GM23338 (cell line): ENCODE measurements around the gene CYP26C1. TPM values are rescaled to one million over a fixed set of nuclear protein-coding genes. Genes with fewer than 3 reads are reported as not detected.

ENCODE experiments used
- ATAC-seq: fragments of 200-7000 bp; cut with Tn5 transposase; 3 replicates; pipeline ENCODE4 v1.9.1; 2020
- DNase-seq: peaks from one replicate; pipeline ENCODE4 v3.0.0-alpha.2; 2015; ENCODE audit warnings: low spot score
- H2AFZ ChIP-seq: fragments of 200-600 bp; sonication (generic); 2 replicates; pipeline ENCODE4 v1.8.0; 2016; ENCODE audit warnings: antibody characterized with exemption, mild to moderate bottlenecking, moderate library complexity
- H3F3A ChIP-seq: fragments of 200-600 bp; sonication (generic); replicated peaks from 2 replicates; pipeline ENCODE4 v1.8.0; 2017; ENCODE audit warnings: antibody characterized with exemption, mixed run types, low read depth
- H3K27ac ChIP-seq: fragments of 200-600 bp; sonication (generic); 2 replicates; pipeline ENCODE4 v1.6.1; 2016; ENCODE audit warnings: low read depth
- H3K27me3 ChIP-seq: fragments of 200-600 bp; sonication (generic); 2 replicates; pipeline ENCODE4 v1.8.0; 2016; ENCODE audit warnings: mild to moderate bottlenecking, mixed run types, moderate library complexity; ENCODE audit not compliant: insufficient read depth
- H3K36me3 ChIP-seq: fragments of 200-600 bp; sonication (generic); 2 replicates; pipeline ENCODE4 v1.8.0; 2016; ENCODE audit warnings: mild to moderate bottlenecking; ENCODE audit not compliant: insufficient read depth
- H3K4me1 ChIP-seq: fragments of 200-600 bp; sonication (generic); 2 replicates; pipeline ENCODE4 v1.8.0; 2016; ENCODE audit warnings: mild to moderate bottlenecking, moderate library complexity; ENCODE audit not compliant: insufficient read depth
- H3K4me2 ChIP-seq: fragments of 200-600 bp; sonication (generic); 2 replicates; pipeline ENCODE4 v1.7.1; 2017; ENCODE audit warnings: mixed run types
- H3K4me3 ChIP-seq: fragments of 200-600 bp; sonication (generic); 2 replicates; pipeline ENCODE4 v1.6.1; 2016; ENCODE audit warnings: mixed run types
- H3K79me2 ChIP-seq: fragments of 200-600 bp; sonication (generic); replicated peaks from 2 replicates; pipeline ENCODE4 v1.8.0; 2017; ENCODE audit warnings: mild to moderate bottlenecking; ENCODE audit not compliant: insufficient read depth
- H3K9me2 ChIP-seq: fragments of 200-600 bp; sonication (generic); 2 replicates; pipeline ENCODE4 v1.8.0; 2017; ENCODE audit not compliant: insufficient read depth
- H4K20me1 ChIP-seq: fragments of 200-600 bp; sonication (generic); replicated peaks from 2 replicates; pipeline ENCODE4 v1.8.0; 2017; ENCODE audit warnings: mild to moderate bottlenecking; ENCODE audit not compliant: insufficient read depth
- H3K27ac Mint-ChIP-seq: 2 replicates; pipeline ENCODE4 v1.8.0; 2020; ENCODE audit warnings: inconsistent platforms, mild to moderate bottlenecking, moderate library complexity, mixed read lengths
- H3K27me3 Mint-ChIP-seq: 3 replicates; pipeline ENCODE4 v1.8.0; 2022; ENCODE audit warnings: low read depth, mild to moderate bottlenecking, moderate library complexity, mixed read lengths, inconsistent platforms; ENCODE audit not compliant: insufficient read depth, poor library complexity
- H3K36me3 Mint-ChIP-seq: 3 replicates; pipeline ENCODE4 v1.8.0; 2021; ENCODE audit warnings: low read depth, mild to moderate bottlenecking, inconsistent platforms, moderate library complexity, mixed read lengths
- H3K4me1 Mint-ChIP-seq: 3 replicates; pipeline ENCODE4 v1.8.0; 2020; ENCODE audit warnings: mild to moderate bottlenecking, inconsistent platforms, mixed read lengths
- H3K4me3 Mint-ChIP-seq: 3 replicates; pipeline ENCODE4 v1.8.0; 2021; ENCODE audit warnings: moderate library complexity, mild to moderate bottlenecking, inconsistent platforms, mixed read lengths
- H3K9me3 Mint-ChIP-seq: 3 replicates; pipeline ENCODE4 v1.8.0; 2020; ENCODE audit warnings: moderate library complexity, mild to moderate bottlenecking, inconsistent platforms, mixed read lengths
- CREB1 ChIP-seq: fragments of 250-450 bp; sonication (Bioruptor Pico); IDR thresholded peaks from 2 replicates; pipeline ENCODE4 v1.5.0; 2020; ENCODE audit warnings: low read depth, mild to moderate bottlenecking, moderate library complexity
- EZH2 ChIP-seq: fragments of 200-600 bp; sonication (generic); IDR thresholded peaks from one replicate; pipeline ENCODE4 v1.8.0; 2017; ENCODE audit warnings: antibody characterized with exemption, mild to moderate bottlenecking, low read depth; ENCODE audit not compliant: unreplicated experiment
- JUNB ChIP-seq: IDR thresholded peaks from one replicate; pipeline ENCODE4 v1.6.1; 2016; ENCODE audit warnings: antibody characterized with exemption; ENCODE audit not compliant: unreplicated experiment
- NANOG ChIP-seq: IDR thresholded peaks from 2 replicates; pipeline ENCODE4 v1.6.1; 2016; ENCODE audit warnings: antibody characterized with exemption, borderline replicate concordance
- polyA plus RNA-seq: library from polyadenylated mRNA; unstranded; fragments of >200 nt; fragmentation: Nextera tagmentation; extraction: Ambion mirVana; gene quantifications from 2 replicates; pipeline ENCODE4 v1.2.1, GENCODE V29; 2016
- total RNA-seq: library from RNA; depleted of rRNA; stranded (reverse); fragments of >200 nt; shearing (Covaris generic); gene quantifications from 2 replicates; pipeline ENCODE4 v1.2.3, GENCODE V29; 2014
- TF ChIP-seq, protein P1 (sequence below): fragments of 250-450 bp; sonication (Bioruptor Pico); IDR thresholded peaks from 2 replicates; pipeline ENCODE4 v1.5.0; 2020; ENCODE audit warnings: mild to moderate bottlenecking, moderate library complexity
- TF ChIP-seq, protein P2 (sequence below), 2 experiments: fragments of 200-600 bp in 1 of 2; sonication (generic) in 1 of 2; conservative IDR thresholded peaks; 2 replicates each; pipeline versions ENCODE4 v1.5.1 to v1.6.1; 2016 to 2017; ENCODE audit warnings: antibody characterized with exemption in 2 of 2, low read depth in 2 of 2, mild to moderate bottlenecking in 2 of 2, moderate library complexity in 1 of 2

The CYP26C1 gene
- total and polyA plus RNA-seq, 2 experiments from 2014 or later: 0.24 TPM; not detected in 1

DNA sequence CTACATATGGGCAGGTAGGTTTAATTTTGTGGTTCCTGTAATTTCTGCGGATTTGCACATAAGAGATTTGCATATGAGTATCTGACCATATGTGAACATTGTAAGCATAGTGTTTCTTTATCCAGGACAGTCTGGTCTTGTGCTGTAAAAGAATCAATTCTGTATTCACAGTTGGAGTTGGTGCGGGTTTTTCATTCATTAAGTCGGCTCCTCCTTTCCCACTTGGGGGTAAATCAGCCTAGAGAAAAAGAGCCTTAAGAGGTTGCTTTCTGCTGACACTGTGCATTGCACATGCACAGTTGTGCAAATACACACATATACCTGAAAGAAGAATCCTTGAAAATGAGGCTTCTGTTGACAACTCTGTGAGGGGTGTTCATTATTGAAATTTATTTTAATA lies 6.1 kb upstream of the CYP26C1 start (continued):
- TF ChIP-seq, protein P1, sequence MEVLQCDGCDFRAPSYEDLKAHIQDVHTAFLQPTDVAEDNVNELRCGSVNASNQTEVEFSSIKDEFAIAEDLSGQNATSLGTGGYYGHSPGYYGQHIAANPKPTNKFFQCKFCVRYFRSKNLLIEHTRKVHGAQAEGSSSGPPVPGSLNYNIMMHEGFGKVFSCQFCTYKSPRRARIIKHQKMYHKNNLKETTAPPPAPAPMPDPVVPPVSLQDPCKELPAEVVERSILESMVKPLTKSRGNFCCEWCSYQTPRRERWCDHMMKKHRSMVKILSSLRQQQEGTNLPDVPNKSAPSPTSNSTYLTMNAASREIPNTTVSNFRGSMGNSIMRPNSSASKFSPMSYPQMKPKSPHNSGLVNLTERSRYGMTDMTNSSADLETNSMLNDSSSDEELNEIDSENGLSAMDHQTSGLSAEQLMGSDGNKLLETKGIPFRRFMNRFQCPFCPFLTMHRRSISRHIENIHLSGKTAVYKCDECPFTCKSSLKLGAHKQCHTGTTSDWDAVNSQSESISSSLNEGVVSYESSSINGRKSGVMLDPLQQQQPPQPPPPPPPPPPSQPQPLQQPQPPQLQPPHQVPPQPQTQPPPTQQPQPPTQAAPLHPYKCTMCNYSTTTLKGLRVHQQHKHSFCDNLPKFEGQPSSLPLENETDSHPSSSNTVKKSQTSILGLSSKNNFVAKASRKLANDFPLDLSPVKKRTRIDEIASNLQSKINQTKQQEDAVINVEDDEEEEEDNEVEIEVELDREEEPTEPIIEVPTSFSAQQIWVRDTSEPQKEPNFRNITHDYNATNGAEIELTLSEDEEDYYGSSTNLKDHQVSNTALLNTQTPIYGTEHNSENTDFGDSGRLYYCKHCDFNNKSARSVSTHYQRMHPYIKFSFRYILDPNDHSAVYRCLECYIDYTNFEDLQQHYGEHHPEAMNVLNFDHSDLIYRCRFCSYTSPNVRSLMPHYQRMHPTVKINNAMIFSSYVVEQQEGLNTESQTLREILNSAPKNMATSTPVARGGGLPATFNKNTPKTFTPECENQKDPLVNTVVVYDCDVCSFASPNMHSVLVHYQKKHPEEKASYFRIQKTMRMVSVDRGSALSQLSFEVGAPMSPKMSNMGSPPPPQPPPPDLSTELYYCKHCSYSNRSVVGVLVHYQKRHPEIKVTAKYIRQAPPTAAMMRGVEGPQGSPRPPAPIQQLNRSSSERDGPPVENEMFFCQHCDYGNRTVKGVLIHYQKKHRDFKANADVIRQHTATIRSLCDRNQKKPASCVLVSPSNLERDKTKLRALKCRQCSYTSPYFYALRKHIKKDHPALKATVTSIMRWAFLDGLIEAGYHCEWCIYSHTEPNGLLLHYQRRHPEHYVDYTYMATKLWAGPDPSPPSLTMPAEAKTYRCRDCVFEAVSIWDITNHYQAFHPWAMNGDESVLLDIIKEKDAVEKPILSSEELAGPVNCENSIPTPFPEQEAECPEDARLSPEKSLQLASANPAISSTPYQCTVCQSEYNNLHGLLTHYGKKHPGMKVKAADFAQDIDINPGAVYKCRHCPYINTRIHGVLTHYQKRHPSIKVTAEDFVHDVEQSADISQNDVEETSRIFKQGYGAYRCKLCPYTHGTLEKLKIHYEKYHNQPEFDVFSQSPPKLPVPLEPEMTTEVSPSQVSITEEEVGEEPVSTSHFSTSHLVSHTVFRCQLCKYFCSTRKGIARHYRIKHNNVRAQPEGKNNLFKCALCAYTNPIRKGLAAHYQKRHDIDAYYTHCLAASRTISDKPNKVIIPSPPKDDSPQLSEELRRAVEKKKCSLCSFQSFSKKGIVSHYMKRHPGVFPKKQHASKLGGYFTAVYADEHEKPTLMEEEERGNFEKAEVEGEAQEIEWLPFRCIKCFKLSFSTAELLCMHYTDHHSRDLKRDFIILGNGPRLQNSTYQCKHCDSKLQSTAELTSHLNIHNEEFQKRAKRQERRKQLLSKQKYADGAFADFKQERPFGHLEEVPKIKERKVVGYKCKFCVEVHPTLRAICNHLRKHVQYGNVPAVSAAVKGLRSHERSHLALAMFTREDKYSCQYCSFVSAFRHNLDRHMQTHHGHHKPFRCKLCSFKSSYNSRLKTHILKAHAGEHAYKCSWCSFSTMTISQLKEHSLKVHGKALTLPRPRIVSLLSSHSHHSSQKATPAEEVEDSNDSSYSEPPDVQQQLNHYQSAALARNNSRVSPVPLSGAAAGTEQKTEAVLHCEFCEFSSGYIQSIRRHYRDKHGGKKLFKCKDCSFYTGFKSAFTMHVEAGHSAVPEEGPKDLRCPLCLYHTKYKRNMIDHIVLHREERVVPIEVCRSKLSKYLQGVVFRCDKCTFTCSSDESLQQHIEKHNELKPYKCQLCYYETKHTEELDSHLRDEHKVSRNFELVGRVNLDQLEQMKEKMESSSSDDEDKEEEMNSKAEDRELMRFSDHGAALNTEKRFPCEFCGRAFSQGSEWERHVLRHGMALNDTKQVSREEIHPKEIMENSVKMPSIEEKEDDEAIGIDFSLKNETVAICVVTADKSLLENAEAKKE (CRISPR knock-in tag): no peak
- TF ChIP-seq NANOG: no peak
- TF ChIP-seq CREB1: no peak
- TF ChIP-seq EZH2: no peak
- TF ChIP-seq JUNB: no peak

DNA sequence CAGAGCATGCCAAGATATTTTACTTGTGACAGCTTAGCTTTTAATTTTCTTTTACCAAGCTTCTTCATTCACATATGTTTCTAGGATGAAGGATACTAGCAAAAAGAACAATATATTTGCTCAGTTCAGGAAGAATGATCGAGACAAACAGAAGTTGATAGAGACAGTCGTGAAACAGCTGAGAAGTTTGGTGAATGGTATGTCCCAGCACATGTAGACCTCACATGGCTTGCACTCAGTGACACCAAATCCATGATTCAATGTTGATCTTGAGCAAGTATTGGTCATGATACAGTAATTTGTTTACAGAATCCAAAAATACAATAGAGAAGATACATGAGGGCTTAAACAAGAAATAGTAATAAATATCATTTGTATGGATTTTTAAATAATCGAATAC lies 2.5 kb upstream of the CYP26C1 start:
- H3K4me1 ChIP-seq: peaks cover 46% of the 10 kb centered on the region
- no peak overlapping the region for H3K4me3 ChIP-seq
- no peak overlapping the region for H3K27ac ChIP-seq
- no peak for DNase-seq
- H3K4me2 ChIP-seq: no peak overlapping the region
- no peaks in the 10 kb centered on the region for H3K36me3 ChIP-seq
- Mint-ChIP-seq H3K36me3 (no peaks in the 10 kb centered on the region), H3K4me3 (no peak overlapping the region), H3K27me3 (peaks cover 47% of the 10 kb centered on the region), H3K27ac (no peak overlapping the region), H3K4me1 (peaks cover 25% of the 10 kb centered on the region), H3K9me3 (no peaks in the 10 kb centered on the region)
- H4K20me1 ChIP-seq: peaks cover 6% of the 10 kb centered on the region; the same call in 1 of the 2 replicates
- H3K79me2 ChIP-seq: no peaks in the 10 kb centered on the region
- TF ChIP-seq, protein P2, sequence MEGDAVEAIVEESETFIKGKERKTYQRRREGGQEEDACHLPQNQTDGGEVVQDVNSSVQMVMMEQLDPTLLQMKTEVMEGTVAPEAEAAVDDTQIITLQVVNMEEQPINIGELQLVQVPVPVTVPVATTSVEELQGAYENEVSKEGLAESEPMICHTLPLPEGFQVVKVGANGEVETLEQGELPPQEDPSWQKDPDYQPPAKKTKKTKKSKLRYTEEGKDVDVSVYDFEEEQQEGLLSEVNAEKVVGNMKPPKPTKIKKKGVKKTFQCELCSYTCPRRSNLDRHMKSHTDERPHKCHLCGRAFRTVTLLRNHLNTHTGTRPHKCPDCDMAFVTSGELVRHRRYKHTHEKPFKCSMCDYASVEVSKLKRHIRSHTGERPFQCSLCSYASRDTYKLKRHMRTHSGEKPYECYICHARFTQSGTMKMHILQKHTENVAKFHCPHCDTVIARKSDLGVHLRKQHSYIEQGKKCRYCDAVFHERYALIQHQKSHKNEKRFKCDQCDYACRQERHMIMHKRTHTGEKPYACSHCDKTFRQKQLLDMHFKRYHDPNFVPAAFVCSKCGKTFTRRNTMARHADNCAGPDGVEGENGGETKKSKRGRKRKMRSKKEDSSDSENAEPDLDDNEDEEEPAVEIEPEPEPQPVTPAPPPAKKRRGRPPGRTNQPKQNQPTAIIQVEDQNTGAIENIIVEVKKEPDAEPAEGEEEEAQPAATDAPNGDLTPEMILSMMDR (conservative IDR thresholded peaks at IDR 0.05; ENCODE audit: low read depth in 2 of 2): no peak
- TF ChIP-seq, protein P1 (CRISPR knock-in tag): no peak
- TF ChIP-seq NANOG (no peak), EZH2 (no peak)
- H3F3A ChIP-seq: 0 out of 2 replicates have a peak, but pooled peaks cover 6% of the 10 kb centered on the region
- ATAC-seq: no peak
- peaks cover 66% of the 10 kb centered on the region for H3K27me3 ChIP-seq
- H2AFZ ChIP-seq: no peak overlapping the region
- no peaks in the 10 kb centered on the region for H3K9me2 ChIP-seq
